Smooth muscle cell (in vitro differentiated cells): ENCODE data around the gene SYF2. TPM values are rescaled to one million over a fixed set of nuclear protein-coding genes. Genes with fewer than 3 reads are reported as not detected.
"Not testable (repeated sequence)": the region's sequence is repeated elsewhere in the genome, so short reads cannot be mapped to it uniquely, and the experiment has no call there.

ENCODE experiments used
- DNase-seq: peaks from one replicate; lab custom pipeline; 2025; ENCODE audit not compliant: unreplicated experiment; lab: John Stamatoyannopoulos, UW
- H2AFZ ChIP-seq: fragments of 200-600 bp; sonication (generic); 2 replicates; pipeline ENCODE4 v1.6.0; 2016; ENCODE audit warnings: antibody characterized with exemption, low read depth, mild to moderate bottlenecking
- H3F3A ChIP-seq: fragments of 200-600 bp; sonication (generic); 2 replicates; pipeline ENCODE4 v1.6.0; 2017; ENCODE audit warnings: antibody characterized with exemption, low read depth
- H3K27ac ChIP-seq: fragments of 200-600 bp; sonication (generic); 2 replicates; pipeline ENCODE4 v1.5.1; 2016; ENCODE audit warnings: low read depth, mild to moderate bottlenecking
- H3K27me3 ChIP-seq: fragments of 200-600 bp; sonication (generic); 2 replicates; pipeline ENCODE4 v1.6.1; 2016; ENCODE audit warnings: low read depth, mild to moderate bottlenecking
- H3K36me3 ChIP-seq: fragments of 200-600 bp; sonication (generic); 2 replicates; pipeline ENCODE4 v1.5.1; 2016; ENCODE audit warnings: low read depth
- H3K4me1 ChIP-seq: fragments of 200-600 bp; sonication (generic); 2 replicates; pipeline ENCODE4 v1.5.1; 2016; ENCODE audit warnings: low read depth
- H3K4me2 ChIP-seq: fragments of 200-600 bp; sonication (generic); 2 replicates; pipeline ENCODE4 v1.6.0; 2016; ENCODE audit warnings: mild to moderate bottlenecking
- H3K4me3 ChIP-seq: fragments of 200-600 bp; sonication (generic); 2 replicates; pipeline ENCODE4 v1.5.1; 2016; ENCODE audit warnings: mild to moderate bottlenecking
- H3K79me2 ChIP-seq: fragments of 200-600 bp; sonication (generic); 2 replicates; pipeline ENCODE4 v1.6.0; 2016; ENCODE audit warnings: low read depth, mild to moderate bottlenecking
- H3K9ac ChIP-seq: fragments of 200-600 bp; sonication (generic); 2 replicates; pipeline ENCODE4 v1.6.0; 2016; ENCODE audit warnings: low read depth
- H3K9me3 ChIP-seq: fragments of 200-600 bp; sonication (generic); replicated peaks from 2 replicates; pipeline ENCODE4 v1.5.1; 2016; ENCODE audit warnings: low read depth
- H4K20me1 ChIP-seq: fragments of 200-600 bp; sonication (generic); 2 replicates; pipeline ENCODE4 v1.6.0; 2016; ENCODE audit warnings: low read depth
- WGBS: methylation state at CpG from one replicate; pipeline ENCODE4 v1.1.7; 2016; ENCODE audit warnings: low lambda C conversion rate; 5-methylcytosine and 5-hydroxymethylcytosine counted together
- polyA plus RNA-seq: library from polyadenylated mRNA; unstranded; fragments of >200 nt; fragmentation: Nextera tagmentation; extraction: Ambion mirVana; gene quantifications from 2 replicates; pipeline ENCODE4 v1.2.1, GENCODE V29; 2016
- total RNA-seq: library from RNA; depleted of rRNA; stranded (reverse); fragments of >200 nt; gene quantifications from 2 replicates; pipeline ENCODE4 v1.2.3, GENCODE V29; 2014
- TF ChIP-seq, protein P1 (sequence below): fragments of 200-600 bp; sonication (generic); IDR thresholded peaks from 2 replicates; pipeline ENCODE4 v1.5.1; 2017; ENCODE audit warnings: borderline replicate concordance, mild to moderate bottlenecking, antibody characterized with exemption; ENCODE audit not compliant: insufficient read depth, poor library complexity, severe bottlenecking

The SYF2 gene
- total and polyA plus RNA-seq, 2 experiments from 2014 or later = 28.1 to 61.1 TPM

DNA sequence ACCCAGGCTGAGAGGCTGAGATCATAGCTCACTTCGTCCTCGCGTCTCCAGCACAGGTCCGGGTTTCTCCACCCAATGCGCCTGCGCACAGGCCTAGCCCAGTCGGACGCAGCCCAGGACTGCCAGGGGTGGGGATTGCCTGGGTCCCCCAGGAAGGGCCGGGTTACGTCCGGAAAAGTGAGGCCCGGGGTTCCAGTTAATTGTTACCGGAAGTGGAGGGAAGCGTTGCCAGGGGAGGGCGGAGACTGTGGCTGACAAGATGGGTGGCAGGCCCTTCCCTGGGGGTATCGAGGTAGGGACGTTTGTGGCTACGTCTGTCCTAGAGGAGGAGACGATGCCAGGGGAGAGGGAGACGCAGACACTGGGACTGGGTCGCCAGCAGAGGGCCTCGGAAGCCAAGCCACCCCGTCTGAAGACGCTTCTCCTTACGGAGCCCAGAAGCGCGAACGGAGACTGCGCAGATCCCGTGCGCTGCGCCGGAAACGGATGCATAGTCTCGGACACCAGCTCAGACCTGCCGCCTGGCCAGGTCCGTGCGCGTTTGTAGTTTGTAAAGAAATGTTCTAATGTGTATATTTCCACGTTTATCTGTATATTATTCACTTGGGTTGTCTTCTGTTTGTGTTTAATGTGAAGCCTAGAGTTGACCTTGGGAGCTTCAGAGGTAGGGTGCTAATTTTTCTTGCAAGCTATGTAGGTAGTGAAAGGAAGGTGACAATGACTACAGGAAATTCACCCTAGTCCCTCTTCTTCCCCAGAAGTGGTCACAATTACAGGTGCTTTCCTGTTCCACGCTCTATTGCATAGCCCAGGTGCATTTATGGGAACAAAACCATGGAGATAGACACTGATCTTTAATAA lies 7.6 kb upstream of the SYF2 start:
- 2% methylated on average over 40 of the region's 41 CpGs for WGBS
- Histone ChIP-seq H3K27me3 (no peaks in the 10 kb centered on the region), H3K9ac (peak overlapping the region; percentile 50), H3K79me2 (peaks cover 20% of the 10 kb centered on the region), H3K4me2 (peak overlapping the region; percentile 90), H3K36me3 (peaks cover 26% of the 10 kb centered on the region), H3K4me3 (peak overlapping the region; percentile 57), H4K20me1 (peaks cover 31% of the 10 kb centered on the region), H2AFZ (no peak overlapping the region), H3K4me1 (peaks cover 8% of the 10 kb centered on the region), H3K27ac (peak overlapping the region; percentile 81), H3K9me3 (no peaks in the 10 kb centered on the region), H3F3A (peaks cover 52% of the 10 kb centered on the region)
- peak; percentile 94 for DNase-seq
- TF ChIP-seq, protein P1, sequence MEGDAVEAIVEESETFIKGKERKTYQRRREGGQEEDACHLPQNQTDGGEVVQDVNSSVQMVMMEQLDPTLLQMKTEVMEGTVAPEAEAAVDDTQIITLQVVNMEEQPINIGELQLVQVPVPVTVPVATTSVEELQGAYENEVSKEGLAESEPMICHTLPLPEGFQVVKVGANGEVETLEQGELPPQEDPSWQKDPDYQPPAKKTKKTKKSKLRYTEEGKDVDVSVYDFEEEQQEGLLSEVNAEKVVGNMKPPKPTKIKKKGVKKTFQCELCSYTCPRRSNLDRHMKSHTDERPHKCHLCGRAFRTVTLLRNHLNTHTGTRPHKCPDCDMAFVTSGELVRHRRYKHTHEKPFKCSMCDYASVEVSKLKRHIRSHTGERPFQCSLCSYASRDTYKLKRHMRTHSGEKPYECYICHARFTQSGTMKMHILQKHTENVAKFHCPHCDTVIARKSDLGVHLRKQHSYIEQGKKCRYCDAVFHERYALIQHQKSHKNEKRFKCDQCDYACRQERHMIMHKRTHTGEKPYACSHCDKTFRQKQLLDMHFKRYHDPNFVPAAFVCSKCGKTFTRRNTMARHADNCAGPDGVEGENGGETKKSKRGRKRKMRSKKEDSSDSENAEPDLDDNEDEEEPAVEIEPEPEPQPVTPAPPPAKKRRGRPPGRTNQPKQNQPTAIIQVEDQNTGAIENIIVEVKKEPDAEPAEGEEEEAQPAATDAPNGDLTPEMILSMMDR = peak; percentile 46

DNA sequence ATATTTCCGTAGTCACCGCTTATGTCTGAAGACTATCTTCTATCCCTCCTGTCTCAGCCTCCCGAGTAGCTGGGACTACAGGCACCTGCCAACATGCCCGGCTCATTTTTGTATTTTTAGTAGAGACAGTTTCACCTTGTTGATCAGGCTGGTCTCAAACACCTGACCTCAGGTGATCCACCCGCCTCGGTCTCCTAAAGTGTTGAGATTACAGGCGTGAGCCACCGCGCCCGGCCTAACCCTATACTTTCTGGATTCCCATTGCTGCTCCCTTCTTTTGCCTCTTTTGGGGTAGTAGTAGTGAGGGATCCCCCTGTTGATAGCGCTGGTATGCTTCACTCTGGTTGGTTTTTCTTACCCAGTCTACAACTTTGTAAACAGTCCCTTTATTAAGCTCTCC lies 5.7 kb upstream of the SYF2 start:
- peak overlapping the region; percentile 59 for H3K27ac ChIP-seq
- peaks cover 40% of the 10 kb centered on the region for H3F3A ChIP-seq
- no peak overlapping the region for H2AFZ ChIP-seq
- TF ChIP-seq, protein P1 = no peak
- H3K36me3 ChIP-seq = peaks cover 8% of the 10 kb centered on the region
- no peak overlapping the region for H3K9ac ChIP-seq
- H4K20me1 ChIP-seq = peaks cover 12% of the 10 kb centered on the region
- H3K4me2 ChIP-seq = no peak overlapping the region
- no peak for DNase-seq
- H3K9me3 ChIP-seq = no peaks in the 10 kb centered on the region
- no peak overlapping the region for H3K4me3 ChIP-seq
- H3K4me1 ChIP-seq = peaks cover 15% of the 10 kb centered on the region
- peaks cover 15% of the 10 kb centered on the region for H3K79me2 ChIP-seq
- H3K27me3 ChIP-seq = no peaks in the 10 kb centered on the region
- 98% methylated on average over 11 of the region's 11 CpGs for WGBS

DNA sequence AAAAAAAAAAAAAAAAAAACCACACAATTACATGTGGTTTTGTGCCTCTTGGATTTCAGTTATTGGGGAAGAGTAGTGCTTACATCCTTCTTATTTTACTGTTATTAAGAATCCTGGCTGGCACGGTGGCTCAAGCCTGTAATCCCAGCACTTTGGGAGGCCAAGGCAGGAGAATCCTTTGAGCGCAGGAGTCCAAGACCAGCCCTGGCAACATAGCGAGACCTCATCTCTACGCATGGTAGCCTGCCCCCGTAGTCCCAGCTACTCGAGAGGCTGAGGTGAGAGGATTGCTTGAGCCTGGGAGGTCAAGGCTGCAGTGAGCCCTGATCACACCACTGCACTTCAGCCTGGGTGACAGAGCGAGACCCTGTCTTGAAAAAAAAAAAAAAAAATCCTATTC lies 4.0 kb upstream of the SYF2 start:
- H3K36me3 ChIP-seq, H2AFZ ChIP-seq, H3K27me3 ChIP-seq, H4K20me1 ChIP-seq, H3K9ac ChIP-seq, DNase-seq, H3K27ac ChIP-seq, H3K4me3 ChIP-seq, H3K9me3 ChIP-seq: not testable (repeated sequence)
- 95% methylated on average over 7 of the region's 7 CpGs for WGBS
- H3K79me2 ChIP-seq = peaks cover 26% of the 10 kb centered on the region
- H3F3A ChIP-seq = peaks cover 36% of the 10 kb centered on the region
- peak overlapping the region; percentile 58 for H3K4me2 ChIP-seq
- peaks cover 19% of the 10 kb centered on the region for H3K4me1 ChIP-seq

DNA sequence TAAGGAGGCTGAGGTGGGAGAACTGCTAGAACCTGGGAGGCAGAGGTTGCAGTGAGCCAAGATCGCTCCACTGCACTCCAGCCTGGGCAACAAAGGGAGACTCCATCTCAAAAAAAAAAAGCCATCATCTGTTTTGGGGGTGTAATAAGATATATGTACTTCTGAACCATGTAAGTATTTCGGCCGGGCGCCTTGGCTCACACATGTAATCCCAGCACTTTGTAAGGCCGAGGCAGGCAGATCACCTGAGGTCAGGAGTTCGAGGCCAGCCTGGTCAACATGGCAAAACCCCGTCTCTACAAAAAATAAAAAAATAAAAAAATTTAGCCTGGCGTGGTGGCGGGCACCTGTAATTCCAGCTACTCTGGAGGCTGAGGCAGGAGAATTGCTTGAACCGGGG lies 3.1 kb upstream of the SYF2 start:
- H3K9me3 ChIP-seq, H3K36me3 ChIP-seq: not testable (repeated sequence)

More for the DNA sequence above, 3.1 kb upstream of the SYF2 start:
- H2AFZ ChIP-seq, H3K27me3 ChIP-seq, H3K4me2 ChIP-seq, H3K4me3 ChIP-seq, H3K27ac ChIP-seq, H3K9ac ChIP-seq, DNase-seq, H4K20me1 ChIP-seq: not testable (repeated sequence)
- peaks cover 14% of the 10 kb centered on the region for H3K4me1 ChIP-seq
- 97% methylated on average over 10 of the region's 10 CpGs for WGBS
- H3K79me2 ChIP-seq = peaks cover 31% of the 10 kb centered on the region
- peaks cover 30% of the 10 kb centered on the region for H3F3A ChIP-seq
